HepG2 (cell line): ENCODE results near the gene BRCA1. TPM values are rescaled to one million over a fixed set of nuclear protein-coding genes. Genes with fewer than 3 reads are reported as not detected.
A peak's percentile ranks its signal among the peaks of the same experiment; 100 is the strongest.

Experiments used
- ASH2L ChIP-seq: fragments of 300-600, 200-600 bp; sonication (generic); IDR thresholded peaks from 2 replicates; pipeline ENCODE4 v1.7.0; 2017; ENCODE audit warnings: low read depth, mild to moderate bottlenecking, moderate library complexity, mixed read lengths, low read length; ENCODE audit not compliant: insufficient read length
- CEBPZ ChIP-seq: IDR thresholded peaks from 2 replicates; pipeline ENCODE4 v1.6.1; 2012; ENCODE audit warnings: low read length, improper control_type of control experiment
- E2F2 ChIP-seq: sonication (generic); formaldehyde crosslinking; IDR thresholded peaks from 2 replicates; pipeline ENCODE4 v1.4.0; 2020; ENCODE audit warnings: missing genetic modification reagents, borderline replicate concordance
- GATA4 ChIP-seq: sonication (generic); IDR thresholded peaks from 2 replicates; pipeline ENCODE4 v1.6.1; 2016; ENCODE audit warnings: antibody characterized with exemption, low read depth, borderline replicate concordance
- GRHL1 ChIP-seq: sonication (generic); formaldehyde crosslinking; conservative IDR thresholded peaks from 2 replicates; pipeline ENCODE4 v1.8.0; 2022; ENCODE audit warnings: missing genetic modification reagents
- HDAC6 ChIP-seq: fragments of 200-600 bp; sonication (generic); IDR thresholded peaks from 2 replicates; pipeline ENCODE4 v1.7.0; 2017; ENCODE audit warnings: mild to moderate bottlenecking, antibody characterized with exemption, low read length, low read depth
- PBX2 ChIP-seq: IDR thresholded peaks from 2 replicates; pipeline ENCODE4 v1.6.1; 2016; ENCODE audit warnings: control low read depth
- PCBP2 ChIP-seq: fragments of 200-400 bp; formaldehyde crosslinking; optimal IDR thresholded peaks from 2 replicates; pipeline ENCODE3; 2018; ENCODE audit warnings: low read length, low read depth; ENCODE audit not compliant: poor library complexity, severe bottlenecking
- THRA ChIP-seq: sonication (generic); formaldehyde crosslinking; IDR thresholded peaks from 2 replicates; pipeline ENCODE4 v1.4.0; 2020; ENCODE audit warnings: missing genetic modification reagents, borderline replicate concordance
- ZNF138 ChIP-seq: sonication (generic); formaldehyde crosslinking; IDR thresholded peaks from 2 replicates; pipeline ENCODE4 v1.5.0; 2020; ENCODE audit warnings: mild to moderate bottlenecking, low read depth, missing genetic modification reagents
- ZNF224 ChIP-seq: sonication (generic); formaldehyde crosslinking; IDR thresholded peaks from 2 replicates; pipeline ENCODE4 v1.5.0; 2020; ENCODE audit warnings: mild to moderate bottlenecking, missing genetic modification reagents
- ZNF501 ChIP-seq: sonication (generic); formaldehyde crosslinking; IDR thresholded peaks from 2 replicates; pipeline ENCODE4 v1.5.1; 2020; ENCODE audit warnings: mild to moderate bottlenecking, moderate library complexity, missing genetic modification reagents
- ZNF503 ChIP-seq: sonication (generic); formaldehyde crosslinking; IDR thresholded peaks from 2 replicates; pipeline ENCODE4 v1.4.0; 2020; ENCODE audit warnings: missing genetic modification reagents
- ZNF580 ChIP-seq: IDR thresholded peaks from 2 replicates; pipeline ENCODE4 v1.6.1; 2016; ENCODE audit warnings: low read depth, borderline replicate concordance
- ZNF605 ChIP-seq: sonication (generic); formaldehyde crosslinking; IDR thresholded peaks from 2 replicates; pipeline ENCODE4 v1.8.0; 2022; ENCODE audit warnings: mild to moderate bottlenecking, missing genetic modification reagents
- ZNF672 ChIP-seq: sonication (generic); formaldehyde crosslinking; IDR thresholded peaks from 2 replicates; pipeline ENCODE4 v1.8.1; 2022; ENCODE audit warnings: missing genetic modification reagents
- ZZZ3 ChIP-seq: sonication (generic); formaldehyde crosslinking; IDR thresholded peaks from 2 replicates; pipeline ENCODE4 v1.4.0; 2020; ENCODE audit warnings: missing genetic modification reagents, mild to moderate bottlenecking, borderline replicate concordance
- polyA plus RNA-seq, 8 experiments: library from polyadenylated mRNA; depleted of rRNA in 3 of 8; stranded (reverse) in 7 of 8; unstranded in 1 of 8; fragments of >200 nt; fragmentation: Illumina TruSeq in 4 of 8; extraction: Trizol in 4 of 8; gene quantifications; 2 replicates each; pipeline versions ENCODE4 v1.2.1 to v1.2.3, GENCODE V29; 2011 to 2016; ENCODE audit warnings: low read depth in 4 of 8, missing spikeins in 1 of 8, mixed read lengths in 1 of 8; ENCODE audit not compliant: insufficient read depth in 1 of 8
- total RNA-seq, 5 experiments: library from RNA; depleted of rRNA; stranded (reverse); fragments of >200 nt; fragmentation: Illumina TruSeq; extraction: Trizol; gene quantifications; 2 replicates each; pipeline ENCODE4 v1.2.3, GENCODE V29; 2016; ENCODE audit warnings: low read depth in 1 of 5

The BRCA1 gene
- total and polyA plus RNA-seq, 2 of the 13 experiments (the other 11 are each of a cell fraction or from before 2014, with no cell fraction given), result 13.3 to 37.5 TPM

GRCh38 chr17:43169561-43170139, 44.5 kb upstream of the BRCA1 start (continued):
- no peak for TF ChIP-seq E2F2 (CRISPR knock-in tag)
- TF ChIP-seq ZNF672 (CRISPR knock-in tag), result no peak
- peak; percentile 67; the same call in 1 of the 2 replicates for TF ChIP-seq THRA
- no peak for TF ChIP-seq ASH2L
- TF ChIP-seq ZZZ3 (CRISPR knock-in tag), result peak; percentile 1; the same call in 1 of the 2 replicates
- peak; percentile 80; the same call in 1 of the 2 replicates for TF ChIP-seq ZNF605 (CRISPR knock-in tag)
- no peak for TF ChIP-seq PBX2 (CRISPR knock-in tag)
- no peak for TF ChIP-seq ZNF138 (CRISPR knock-in tag)
- no peak for TF ChIP-seq PCBP2
- peak; percentile 8; the same call in 1 of the 2 replicates for TF ChIP-seq GATA4
- peak; percentile 68 for TF ChIP-seq ZNF503 (CRISPR knock-in tag)
- TF ChIP-seq ZNF501, result no peak
- TF ChIP-seq ZNF580 (CRISPR knock-in tag), result no peak
- no peak for TF ChIP-seq GRHL1 (CRISPR knock-in tag)
- no peak for TF ChIP-seq HDAC6
- 0 out of 2 replicates have a peak, but pooled peaks have one; percentile 12 for TF ChIP-seq ZNF224 (CRISPR knock-in tag)
- no peak for TF ChIP-seq CEBPZ
